WTC11 (cell line): ENCODE data around the gene CORO2B. TPM values are rescaled to one million over a fixed set of nuclear protein-coding genes. Genes with fewer than 3 reads are reported as not detected.

Source experiments
- ATAC-seq: fragments of 200-7000 bp; cut with Tn5 transposase; 2 replicates; pipeline ENCODE4 v1.10.0; 2021; ENCODE audit warnings: mild to moderate bottlenecking, moderate library complexity
- CTCF ChIA-PET: fragments of 300-600 bp; sonication (Branson Sonifier 250); formaldehyde crosslinking; loops from one replicate; lab custom pipeline; 2021; ENCODE audit warnings: antibody characterized with exemption; lab: Charles Lee
- POLR2A ChIA-PET: fragments of 350-600 bp; sonication (Branson Sonifier 250); formaldehyde crosslinking; loops from one replicate; lab custom pipeline; 2021; ENCODE audit warnings: antibody characterized with exemption; lab: Charles Lee
- DNase-seq: peaks from one replicate; pipeline ENCODE4 v3.0.0; 2021; ENCODE audit warnings: low spot score
- H3K27ac Mint-ChIP-seq: 2 replicates; pipeline ENCODE4 v1.8.0; 2021; ENCODE audit warnings: mixed read lengths
- H3K27me3 Mint-ChIP-seq: 2 replicates; pipeline ENCODE4 v1.8.0; 2021; ENCODE audit warnings: low read depth, mild to moderate bottlenecking, moderate library complexity, mixed read lengths
- H3K36me3 Mint-ChIP-seq: 2 replicates; pipeline ENCODE4 v1.8.0; 2021; ENCODE audit warnings: mixed read lengths
- H3K4me1 Mint-ChIP-seq: 2 replicates; pipeline ENCODE4 v1.8.0; 2022; ENCODE audit warnings: mixed read lengths
- H3K4me3 Mint-ChIP-seq: 2 replicates; pipeline ENCODE4 v1.8.0; 2021; ENCODE audit warnings: mild to moderate bottlenecking, moderate library complexity, mixed read lengths
- H3K9me3 Mint-ChIP-seq: 2 replicates; pipeline ENCODE4 v1.8.0; 2021; ENCODE audit warnings: mixed read lengths
- CREB1 ChIP-seq: sonication (generic); formaldehyde crosslinking; IDR thresholded peaks from 2 replicates; pipeline ENCODE4 v1.8.0; 2023; ENCODE audit warnings: mild to moderate bottlenecking, missing genetic modification reagents
- E2F4 ChIP-seq: sonication (generic); formaldehyde crosslinking; IDR thresholded peaks from 2 replicates; pipeline ENCODE4 v1.8.1; 2022; ENCODE audit warnings: low read depth, mild to moderate bottlenecking, moderate library complexity, missing genetic modification reagents, borderline replicate concordance
- ETV6 ChIP-seq: sonication (generic); formaldehyde crosslinking; IDR thresholded peaks from 2 replicates; pipeline ENCODE4 v1.8.1; 2022; ENCODE audit warnings: mild to moderate bottlenecking, missing genetic modification reagents
- FOXK1 ChIP-seq: sonication (generic); formaldehyde crosslinking; IDR thresholded peaks from 2 replicates; pipeline ENCODE4 v1.8.0; 2022; ENCODE audit warnings: mild to moderate bottlenecking, moderate library complexity, missing genetic modification reagents
- GABPB1 ChIP-seq: sonication (generic); formaldehyde crosslinking; IDR thresholded peaks from 2 replicates; pipeline ENCODE4 v1.8.1; 2023; ENCODE audit warnings: mild to moderate bottlenecking, missing genetic modification reagents
- IRF1 ChIP-seq: sonication (generic); formaldehyde crosslinking; IDR thresholded peaks from 2 replicates; pipeline ENCODE4 v1.8.0; 2023; ENCODE audit warnings: missing genetic modification reagents
- MYBL2 ChIP-seq: sonication (generic); formaldehyde crosslinking; IDR thresholded peaks from 2 replicates; pipeline ENCODE4 v1.8.1; 2023; ENCODE audit warnings: mild to moderate bottlenecking, moderate library complexity, missing genetic modification reagents
- NFE2L1 ChIP-seq: sonication (generic); formaldehyde crosslinking; IDR thresholded peaks from 2 replicates; pipeline ENCODE4 v1.8.1; 2023; ENCODE audit warnings: missing genetic modification reagents
- SMAD3 ChIP-seq: sonication (generic); formaldehyde crosslinking; IDR thresholded peaks from 2 replicates; pipeline ENCODE4 v1.8.0; 2022; ENCODE audit warnings: missing genetic modification reagents, mild to moderate bottlenecking, borderline replicate concordance
- SP1 ChIP-seq: sonication (generic); formaldehyde crosslinking; conservative IDR thresholded peaks from 2 replicates; pipeline ENCODE4 v1.8.1; 2022; ENCODE audit warnings: missing genetic modification reagents
- TEAD4 ChIP-seq: sonication (generic); formaldehyde crosslinking; IDR thresholded peaks from 2 replicates; pipeline ENCODE4 v1.8.0; 2022; ENCODE audit warnings: mild to moderate bottlenecking, missing genetic modification reagents
- USF1 ChIP-seq: sonication (generic); formaldehyde crosslinking; IDR thresholded peaks from 2 replicates; pipeline ENCODE4 v1.8.0; 2022; ENCODE audit warnings: mild to moderate bottlenecking, missing genetic modification reagents
- USF2 ChIP-seq: sonication (generic); formaldehyde crosslinking; IDR thresholded peaks from 2 replicates; pipeline ENCODE4 v1.8.1; 2023; ENCODE audit warnings: mild to moderate bottlenecking, missing genetic modification reagents, moderate library complexity
- ZNF317 ChIP-seq: sonication (generic); formaldehyde crosslinking; IDR thresholded peaks from 2 replicates; pipeline ENCODE4 v1.8.1; 2023; ENCODE audit warnings: low read depth, mild to moderate bottlenecking, moderate library complexity, missing genetic modification reagents, borderline replicate concordance
- ZNF416 ChIP-seq: fragments of 250-450 bp; sonication (Bioruptor Pico); IDR thresholded peaks from 2 replicates; pipeline ENCODE4 v1.9.0; 2021; ENCODE audit warnings: mild to moderate bottlenecking, inconsistent platforms
- ZNF671 ChIP-seq: fragments of 250-450 bp; sonication (Bioruptor Pico); IDR thresholded peaks from 2 replicates; pipeline ENCODE4 v1.8.0; 2021; ENCODE audit warnings: mild to moderate bottlenecking
- total RNA-seq: library from RNA; stranded (reverse); gene quantifications from 3 replicates; pipeline ENCODE4 v1.2.3, GENCODE V29; 2021
- TF ChIP-seq, protein P1 (sequence below): sonication (generic); formaldehyde crosslinking; conservative IDR thresholded peaks from 2 replicates; pipeline ENCODE4 v1.8.1; 2022; ENCODE audit warnings: mild to moderate bottlenecking, missing genetic modification reagents
- TF ChIP-seq, protein P2 (sequence below): fragments of 250-450 bp; sonication (Bioruptor Pico); IDR thresholded peaks from 2 replicates; pipeline ENCODE4 v1.9.0; 2021; ENCODE audit warnings: mild to moderate bottlenecking
- TF ChIP-seq, protein P3 (sequence below): sonication (generic); formaldehyde crosslinking; IDR thresholded peaks from 2 replicates; pipeline ENCODE4 v1.8.0; 2022; ENCODE audit warnings: mild to moderate bottlenecking, missing genetic modification reagents
- TF ChIP-seq, protein P4 (sequence below): sonication (generic); formaldehyde crosslinking; IDR thresholded peaks from 2 replicates; pipeline ENCODE4 v1.8.1; 2023; ENCODE audit warnings: mild to moderate bottlenecking, missing genetic modification reagents

Gene CORO2B
- total RNA-seq, 1 experiment from 2014 or later, result 4.9 TPM

- CTCF ChIA-PET, result interaction anchor here (0.6 to 5.7 kb wide), 42 partner anchors 9 to 534 kb away, joined by 3 to 174 read pairs (median 4); no protein-coding TSS in a partner anchor
- POLR2A ChIA-PET, result interaction anchor here (1.0 kb wide), 1 partner anchor 119 kb away, joined by 3 read pairs; no protein-coding TSS in a partner anchor
- Mint-ChIP-seq H3K4me3 (no peak overlapping the region), H3K27ac (no peak overlapping the region), H3K36me3 (no peaks in the 10 kb centered on the region), H3K27me3 (peaks cover 20% of the 10 kb centered on the region), H3K4me1 (peaks cover 16% of the 10 kb centered on the region), H3K9me3 (no peaks in the 10 kb centered on the region)
- DNase-seq (no peak), ATAC-seq (no peak)
- TF ChIP-seq ZNF671 (CRISPR knock-in tag) (no peak), SMAD3 (no peak), IRF1 (CRISPR knock-in tag) (no peak), FOXK1 (CRISPR knock-in tag) (no peak), E2F4 (CRISPR knock-in tag) (no peak)
Observed at GRCh38 chr15:68554721-68555678, 23.8 kb upstream of the CORO2B start.

DNA sequence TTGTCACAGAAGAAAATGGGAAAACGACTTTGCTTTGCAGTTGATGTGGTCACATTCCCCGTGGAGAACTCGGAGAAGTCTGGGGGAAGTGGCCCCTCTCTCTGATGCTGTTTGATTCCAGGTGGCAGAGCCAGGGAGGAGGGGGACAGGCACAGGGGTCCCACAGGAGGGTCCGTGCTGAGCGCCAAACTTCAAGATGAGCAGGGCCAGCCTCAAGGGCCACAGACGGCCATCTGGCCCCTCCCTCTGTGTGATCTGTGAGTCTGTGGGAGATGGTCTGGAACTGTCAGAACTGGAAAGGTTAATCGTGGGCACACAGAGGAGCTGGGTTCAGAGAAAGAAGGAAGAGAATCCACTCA, 23.1 kb upstream of the CORO2B start:
- H3K9me3 Mint-ChIP-seq, result no peaks in the 10 kb centered on the region
- DNase-seq (no peak), ATAC-seq (no peak)
- H3K27ac Mint-ChIP-seq, result no peak overlapping the region
- no peaks in the 10 kb centered on the region for H3K36me3 Mint-ChIP-seq
- peaks cover 22% of the 10 kb centered on the region for H3K27me3 Mint-ChIP-seq
- CTCF ChIA-PET, result interaction anchor here (0.6 to 5.7 kb wide), 8 partner anchors 17 to 320 kb away, joined by 3 to 174 read pairs (median 8); no protein-coding TSS in a partner anchor
- no peak overlapping the region for H3K4me3 Mint-ChIP-seq
- POLR2A ChIA-PET, result no interaction called here
- peaks cover 22% of the 10 kb centered on the region for H3K4me1 Mint-ChIP-seq
- TF ChIP-seq, protein P1, sequence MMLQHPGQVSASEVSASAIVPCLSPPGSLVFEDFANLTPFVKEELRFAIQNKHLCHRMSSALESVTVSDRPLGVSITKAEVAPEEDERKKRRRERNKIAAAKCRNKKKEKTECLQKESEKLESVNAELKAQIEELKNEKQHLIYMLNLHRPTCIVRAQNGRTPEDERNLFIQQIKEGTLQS (CRISPR knock-in tag), result no peak
- TF ChIP-seq MYBL2 (CRISPR knock-in tag) (no peak), ZNF317 (CRISPR knock-in tag) (no peak), GABPB1 (CRISPR knock-in tag) (no peak), NFE2L1 (CRISPR knock-in tag) (no peak)

DNA sequence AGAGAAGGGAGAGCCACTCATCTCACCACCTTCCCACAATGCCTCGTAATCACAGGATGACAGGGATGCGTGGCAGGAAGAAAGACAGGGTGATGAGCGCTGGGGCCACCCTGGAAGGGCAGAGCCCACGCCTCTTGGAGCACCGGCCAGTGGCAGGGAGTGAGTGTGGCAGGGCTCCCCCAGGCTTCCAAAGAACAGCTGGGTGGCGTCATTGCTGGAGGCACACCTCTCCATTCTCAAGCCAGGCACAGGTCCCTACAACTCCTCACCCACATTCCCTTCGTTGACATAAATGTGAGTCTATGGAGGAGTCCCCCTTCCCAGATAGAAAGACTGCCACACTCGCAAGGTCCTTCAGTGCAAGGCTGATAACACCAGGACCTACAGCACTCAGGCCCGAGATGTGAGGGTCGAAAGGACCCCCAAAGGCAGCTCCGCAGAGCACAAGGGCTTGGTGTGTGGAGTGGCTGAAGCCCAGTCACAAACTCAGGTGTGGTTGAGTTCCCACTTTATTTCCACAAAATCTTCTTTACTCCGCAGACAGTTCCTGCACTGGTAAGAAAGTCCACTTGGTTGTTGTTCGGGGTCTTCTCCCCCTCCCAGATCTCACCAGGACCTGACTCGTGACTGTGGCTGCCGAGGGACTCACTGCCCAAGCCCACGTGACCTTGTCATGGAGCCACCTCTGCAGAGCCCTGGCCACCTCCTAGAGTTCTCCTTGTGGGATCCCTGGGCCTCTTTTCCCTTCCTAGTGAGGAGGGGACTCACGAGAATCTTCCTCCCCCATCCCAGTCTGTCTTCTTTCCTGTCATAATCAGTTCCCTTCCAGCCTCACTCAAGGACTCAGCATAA, 22.4 kb upstream of the CORO2B start:
- Mint-ChIP-seq H3K4me1 (peaks cover 25% of the 10 kb centered on the region), H3K36me3 (no peaks in the 10 kb centered on the region), H3K27ac (no peak overlapping the region), H3K9me3 (no peaks in the 10 kb centered on the region), H3K4me3 (no peak overlapping the region), H3K27me3 (peaks cover 22% of the 10 kb centered on the region)
- TF ChIP-seq USF1 (no peak), ZNF416 (CRISPR knock-in tag) (no peak), ETV6 (CRISPR knock-in tag) (no peak), USF2 (CRISPR knock-in tag) (no peak), SP1 (CRISPR knock-in tag) (no peak), TEAD4 (CRISPR knock-in tag) (no peak), CREB1 (CRISPR knock-in tag) (no peak)
- TF ChIP-seq, protein P2, sequence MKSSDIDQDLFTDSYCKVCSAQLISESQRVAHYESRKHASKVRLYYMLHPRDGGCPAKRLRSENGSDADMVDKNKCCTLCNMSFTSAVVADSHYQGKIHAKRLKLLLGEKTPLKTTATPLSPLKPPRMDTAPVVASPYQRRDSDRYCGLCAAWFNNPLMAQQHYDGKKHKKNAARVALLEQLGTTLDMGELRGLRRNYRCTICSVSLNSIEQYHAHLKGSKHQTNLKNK (CRISPR knock-in tag), result no peak
- TF ChIP-seq, protein P3, sequence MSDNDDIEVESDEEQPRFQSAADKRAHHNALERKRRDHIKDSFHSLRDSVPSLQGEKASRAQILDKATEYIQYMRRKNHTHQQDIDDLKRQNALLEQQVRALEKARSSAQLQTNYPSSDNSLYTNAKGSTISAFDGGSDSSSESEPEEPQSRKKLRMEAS (CRISPR knock-in tag), result no peak
- TF ChIP-seq, protein P1 (CRISPR knock-in tag), result no peak
- TF ChIP-seq, protein P4, sequence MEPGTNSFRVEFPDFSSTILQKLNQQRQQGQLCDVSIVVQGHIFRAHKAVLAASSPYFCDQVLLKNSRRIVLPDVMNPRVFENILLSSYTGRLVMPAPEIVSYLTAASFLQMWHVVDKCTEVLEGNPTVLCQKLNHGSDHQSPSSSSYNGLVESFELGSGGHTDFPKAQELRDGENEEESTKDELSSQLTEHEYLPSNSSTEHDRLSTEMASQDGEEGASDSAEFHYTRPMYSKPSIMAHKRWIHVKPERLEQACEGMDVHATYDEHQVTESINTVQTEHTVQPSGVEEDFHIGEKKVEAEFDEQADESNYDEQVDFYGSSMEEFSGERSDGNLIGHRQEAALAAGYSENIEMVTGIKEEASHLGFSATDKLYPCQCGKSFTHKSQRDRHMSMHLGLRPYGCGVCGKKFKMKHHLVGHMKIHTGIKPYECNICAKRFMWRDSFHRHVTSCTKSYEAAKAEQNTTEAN (CRISPR knock-in tag), result no peak
- DNase-seq (no peak), ATAC-seq (no peak)
- POLR2A ChIA-PET, result no interaction called here
- CTCF ChIA-PET, result interaction anchor here (1.1 to 5.7 kb wide), 8 partner anchors 16 to 369 kb away, joined by 3 to 174 read pairs (median 10); no protein-coding TSS in a partner anchor
